ENCODE data around the gene CTBP2.

- TF ChIP-seq POLR2A (IDR thresholded peaks at IDR 0.05) (no peak), CTCF (IDR thresholded peaks at IDR 0.05) (no peak)
Measured at GRCh38 chr10:125192620-125193019, 32.3 kb upstream of the CTBP2 start.

Data from thyroid gland (tissue), 4 donors.